PFSK-1 (cell line): ENCODE measurements around the gene MAPK4.

ENCODE experiments used
- POLR2AphosphoS5 ChIP-seq: IDR thresholded peaks from 2 replicates; pipeline ENCODE4 v1.6.1; 2012; ENCODE audit warnings: low read depth, mild to moderate bottlenecking, control low read depth, low read length, moderate library complexity
- REST ChIP-seq, 2 experiments: IDR thresholded peaks; 2 replicates each; pipeline versions ENCODE4 v1.6.1 to v1.8.0; 2011 to 2012; ENCODE audit warnings: low read depth in 2 of 2, low read length in 2 of 2, control low read depth in 1 of 2, inconsistent platforms in 1 of 2, mild to moderate bottlenecking in 1 of 2, moderate library complexity in 1 of 2; ENCODE audit not compliant: insufficient read depth in 1 of 2
- TAF1 ChIP-seq: IDR thresholded peaks from 2 replicates; pipeline ENCODE4 v1.6.1; 2012; ENCODE audit warnings: low read length, control low read depth, borderline replicate concordance; ENCODE audit not compliant: insufficient read depth

DNA sequence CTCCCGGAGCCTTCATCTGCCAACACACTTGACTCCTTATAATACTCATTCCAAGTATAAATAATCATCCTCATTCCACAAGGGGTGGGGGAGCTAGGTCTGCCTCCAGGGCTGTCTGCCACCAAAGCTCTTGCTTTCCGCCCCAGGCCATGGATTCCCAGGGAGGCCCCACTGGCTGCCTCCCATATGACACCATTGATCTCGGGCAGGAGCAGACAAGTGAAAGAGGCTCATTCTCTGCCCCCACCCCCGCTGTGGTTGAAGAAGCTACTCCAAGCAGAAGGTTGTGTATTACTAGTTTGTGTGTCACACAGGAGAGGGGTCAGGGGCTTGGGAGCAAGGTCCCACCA, 160.4 kb downstream of the MAPK4 start:
- TF ChIP-seq REST (IDR thresholded peaks at IDR 0.05; ENCODE audit: insufficient read depth in 1 of 2, low read depth in 2 of 2, low read length in 2 of 2) = no peak
- no peak for TF ChIP-seq TAF1
- TF ChIP-seq POLR2AphosphoS5 = no peak
